Skeletal muscle satellite cell (primary cell): ENCODE data around the gene ERMP1.

ENCODE experiments used
- H3K27me3 ChIP-seq: 2 replicates; pipeline ENCODE4 v1.7.0; 2013; ENCODE audit warnings: low read length; ENCODE audit not compliant: control insufficient read depth, insufficient read depth
- H3K36me3 ChIP-seq: 2 replicates; pipeline ENCODE4 v1.7.0; 2013; ENCODE audit warnings: mild to moderate bottlenecking, control low read depth, low read length; ENCODE audit not compliant: insufficient read depth
- H3K4me1 ChIP-seq: 2 replicates; pipeline ENCODE4 v1.7.0; 2013; ENCODE audit warnings: low read length; ENCODE audit not compliant: control insufficient read depth, insufficient read depth
- H3K4me2 ChIP-seq: 2 replicates; pipeline ENCODE4 v1.7.0; 2013; ENCODE audit warnings: mild to moderate bottlenecking, low read length
- H3K4me3 ChIP-seq: 2 replicates; pipeline ENCODE4 v1.7.0; 2013; ENCODE audit warnings: low read length
- H3K9ac ChIP-seq: 2 replicates; pipeline ENCODE4 v1.7.0; 2013; ENCODE audit warnings: mild to moderate bottlenecking, low read depth, low read length, moderate library complexity
- H3K9me3 ChIP-seq: replicated peaks from 2 replicates; pipeline ENCODE4 v1.7.0; 2013; ENCODE audit warnings: mild to moderate bottlenecking, control low read depth, low read length

The ERMP1 gene

DNA sequence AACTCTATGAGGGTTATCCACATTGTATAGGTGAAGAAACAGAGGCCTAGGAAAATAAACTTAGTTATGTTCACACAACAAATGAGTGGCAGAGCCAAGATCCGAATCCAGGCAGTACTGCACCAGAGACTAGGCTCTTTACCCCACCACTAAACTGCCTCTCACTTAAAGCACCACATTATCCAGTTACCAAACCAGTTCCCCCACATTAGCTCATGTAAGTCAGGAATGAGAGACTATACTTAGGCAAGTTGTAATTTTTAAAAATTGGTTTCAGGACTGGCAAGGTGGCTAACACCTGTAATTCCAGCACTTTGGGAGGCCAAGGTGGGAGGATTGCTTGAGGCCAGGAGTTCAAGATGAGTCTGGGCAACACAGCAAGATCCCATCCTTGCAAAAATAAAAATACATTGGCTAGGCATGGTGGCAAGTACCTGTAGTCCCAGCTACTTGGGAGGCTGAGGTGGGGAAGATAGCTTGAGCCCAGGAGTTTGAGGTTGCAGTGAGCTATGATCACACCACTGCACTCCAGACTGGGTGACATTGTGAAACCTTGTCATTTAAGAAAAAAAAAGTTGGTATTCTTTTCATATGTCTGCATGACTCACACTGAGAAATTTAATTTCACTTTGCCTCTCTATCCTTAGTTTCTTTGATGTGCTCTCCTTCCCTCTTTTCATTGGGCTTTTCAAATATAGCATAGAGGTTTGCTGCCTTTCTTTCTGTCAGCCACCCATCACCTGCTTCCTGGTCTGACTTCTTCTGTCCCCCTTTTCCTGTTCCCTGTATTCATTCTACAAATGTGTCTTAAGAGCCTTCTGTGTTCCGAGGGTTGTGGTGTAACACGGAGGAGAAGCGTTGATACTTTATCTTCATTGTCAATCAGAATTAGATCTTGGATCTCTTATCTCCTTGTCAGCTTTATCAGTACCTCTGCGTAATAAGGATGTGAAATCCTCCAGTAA is 64.7 kb downstream of the ERMP1 start:
- Histone ChIP-seq H3K9me3 (no peaks in the 10 kb centered on the region), H3K4me1 (no peaks in the 10 kb centered on the region), H3K9ac (no peak overlapping the region), H3K36me3 (peaks cover 83% of the 10 kb centered on the region), H3K4me3 (no peak overlapping the region), H3K4me2 (no peak overlapping the region), H3K27me3 (no peaks in the 10 kb centered on the region)

DNA sequence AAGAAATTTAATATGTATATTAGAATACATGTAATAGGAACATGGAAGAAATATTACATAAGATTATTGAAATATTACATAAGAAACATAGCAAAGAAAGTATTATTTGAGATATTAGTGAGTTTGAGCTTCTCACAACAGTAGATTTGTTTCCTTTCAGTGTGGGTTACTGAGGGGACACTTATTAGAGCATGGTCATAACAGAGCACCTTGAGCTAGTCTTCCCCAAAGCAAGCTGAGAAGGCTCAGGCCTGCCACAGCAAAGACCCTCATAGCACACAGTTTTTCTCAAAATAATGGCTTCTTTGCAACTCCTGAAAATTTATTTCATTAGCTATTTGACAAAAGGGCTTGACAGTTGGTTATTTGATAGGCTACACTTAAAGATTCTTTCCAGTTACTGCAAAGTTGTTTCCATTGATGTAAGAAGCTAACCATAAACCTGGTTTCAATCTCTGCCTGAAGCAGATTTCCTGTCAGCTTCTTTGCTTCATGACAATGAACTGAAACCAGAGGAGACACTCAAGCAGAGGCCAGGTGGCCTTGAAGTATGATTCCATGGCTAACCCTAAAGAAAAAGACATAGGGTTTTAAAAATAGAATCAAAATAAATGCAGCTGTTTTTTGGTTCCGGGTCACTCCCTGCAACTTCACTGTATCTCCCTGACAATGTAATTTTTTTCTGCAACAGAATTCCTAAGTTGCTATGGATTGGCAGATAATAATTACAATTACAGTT is 68.6 kb downstream of the ERMP1 start:
- peaks cover 66% of the 10 kb centered on the region for H3K36me3 ChIP-seq
- no peak overlapping the region for H3K9ac ChIP-seq

DNA sequence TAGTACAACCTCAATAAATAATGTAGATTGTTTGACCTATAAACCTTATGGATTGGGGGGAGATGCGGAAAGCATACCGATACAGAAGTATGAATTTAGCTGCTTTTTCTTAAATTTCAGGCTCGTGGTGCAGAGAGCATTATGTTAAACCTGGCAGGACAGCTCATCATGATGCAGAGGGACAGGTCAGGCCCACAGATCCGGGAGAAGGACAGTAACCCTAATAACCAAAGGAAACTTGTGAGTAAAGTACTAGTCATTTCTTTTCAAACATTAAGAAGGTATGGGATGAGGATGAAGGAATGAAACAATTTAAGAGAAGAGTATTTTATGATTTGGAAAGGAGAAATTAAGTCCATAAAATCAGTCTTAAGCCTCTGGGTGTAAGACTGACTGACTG is 70.5 kb downstream of the ERMP1 start:
- H3K36me3 ChIP-seq: peaks cover 60% of the 10 kb centered on the region
- peaks cover 10% of the 10 kb centered on the region for H3K4me1 ChIP-seq
- H3K9me3 ChIP-seq: no peaks in the 10 kb centered on the region
- H3K4me2 ChIP-seq: no peak overlapping the region
- no peak overlapping the region for H3K9ac ChIP-seq
- H3K4me3 ChIP-seq: no peak overlapping the region
- no peaks in the 10 kb centered on the region for H3K27me3 ChIP-seq

More for the DNA sequence above, 68.6 kb downstream of the ERMP1 start:
- Histone ChIP-seq H3K4me1 (peaks cover 10% of the 10 kb centered on the region), H3K27me3 (no peaks in the 10 kb centered on the region), H3K4me3 (no peak overlapping the region), H3K4me2 (no peak overlapping the region), H3K9me3 (no peaks in the 10 kb centered on the region)

DNA sequence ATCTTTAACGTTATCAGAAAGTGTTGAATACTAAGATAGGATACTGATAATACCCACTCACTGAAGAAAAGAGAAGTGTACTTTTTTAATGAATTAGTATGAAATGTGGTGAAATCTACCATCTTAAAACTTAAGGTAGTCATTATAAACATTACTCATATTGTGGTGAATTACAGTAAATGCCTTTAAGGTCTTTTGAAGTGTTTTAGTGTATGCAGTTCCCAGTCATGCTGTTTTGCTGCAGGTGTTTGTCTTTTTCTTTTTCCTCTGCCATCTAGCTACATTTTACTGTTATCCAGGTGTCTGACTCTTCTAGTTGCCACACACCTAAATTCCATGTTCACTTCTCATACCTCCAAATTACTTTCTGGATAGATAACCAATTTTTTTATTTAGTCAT is 72.6 kb downstream of the ERMP1 start:
- H3K27me3 ChIP-seq: no peaks in the 10 kb centered on the region
- peaks cover 55% of the 10 kb centered on the region for H3K36me3 ChIP-seq
- H3K9me3 ChIP-seq: no peaks in the 10 kb centered on the region
- H3K4me1 ChIP-seq: peaks cover 10% of the 10 kb centered on the region
- no peak overlapping the region for H3K4me2 ChIP-seq
- no peak overlapping the region for H3K4me3 ChIP-seq
- H3K9ac ChIP-seq: no peak overlapping the region

DNA sequence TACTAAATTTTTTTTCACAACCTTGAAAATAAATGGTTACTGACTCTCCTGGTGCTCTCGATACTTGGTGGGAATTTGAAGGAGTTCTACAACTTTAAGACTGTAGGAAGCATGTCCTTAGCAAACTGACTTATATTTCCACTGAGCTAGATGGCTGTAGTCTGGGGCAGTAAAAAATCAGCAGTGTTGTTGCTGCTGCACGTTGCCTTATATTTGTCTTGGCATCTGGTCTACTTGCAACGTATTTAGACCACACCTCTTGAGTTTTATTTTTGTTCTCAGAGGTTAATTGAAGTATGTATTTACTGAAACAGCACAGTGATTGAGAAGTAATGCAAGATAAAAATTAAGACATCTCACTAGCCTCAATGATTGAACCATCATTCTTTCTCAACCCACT is 76.3 kb downstream of the ERMP1 start:
- no peak overlapping the region for H3K4me2 ChIP-seq
- no peak overlapping the region for H3K4me3 ChIP-seq
- H3K9me3 ChIP-seq: no peaks in the 10 kb centered on the region
- H3K36me3 ChIP-seq: peaks cover 41% of the 10 kb centered on the region
- H3K27me3 ChIP-seq: no peaks in the 10 kb centered on the region
- H3K9ac ChIP-seq: no peak overlapping the region
- no peaks in the 10 kb centered on the region for H3K4me1 ChIP-seq

DNA sequence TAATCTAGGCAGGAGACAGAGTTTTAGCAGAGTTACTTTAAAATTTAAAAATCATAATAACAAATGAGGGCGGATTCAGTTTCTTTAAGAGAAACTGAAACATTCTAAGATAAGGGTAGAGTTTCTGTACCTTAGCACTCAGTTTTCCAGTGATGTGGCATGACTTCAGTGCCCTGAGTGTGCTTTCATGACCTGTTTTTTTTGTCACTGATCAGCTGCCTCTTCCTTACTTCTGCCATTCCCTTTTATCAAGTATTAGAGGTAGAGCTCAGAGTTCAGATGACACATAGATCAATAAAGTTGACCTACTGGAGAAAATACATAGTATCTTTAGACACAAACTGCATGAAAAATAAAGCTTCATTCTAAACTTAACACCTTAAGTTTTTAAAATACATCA is 82.3 kb downstream of the ERMP1 start:
- H3K27me3 ChIP-seq: no peaks in the 10 kb centered on the region
- H3K9ac ChIP-seq: no peak overlapping the region
- no peaks in the 10 kb centered on the region for H3K4me1 ChIP-seq
- no peak overlapping the region for H3K4me2 ChIP-seq
- peaks cover 51% of the 10 kb centered on the region for H3K36me3 ChIP-seq
- no peak overlapping the region for H3K4me3 ChIP-seq
- H3K9me3 ChIP-seq: no peaks in the 10 kb centered on the region

DNA sequence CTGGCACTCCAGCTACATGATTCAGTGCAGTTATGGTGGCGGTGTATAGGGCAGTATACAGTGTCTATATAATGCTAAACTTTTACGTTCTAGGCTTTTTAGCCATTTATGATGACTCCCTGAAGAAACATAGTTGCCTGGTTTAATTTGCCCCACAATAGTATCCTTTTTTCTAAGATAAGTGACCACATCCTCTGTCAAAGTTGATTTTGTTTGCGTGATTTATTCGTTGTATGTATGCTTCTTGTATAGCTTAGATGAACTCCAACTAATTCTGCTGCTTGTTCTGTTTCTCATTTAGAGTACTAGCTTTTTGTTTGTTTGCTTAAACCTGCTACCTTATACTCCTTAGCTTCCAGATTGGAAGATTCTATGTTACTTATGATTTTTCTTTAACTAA is 83.6 kb downstream of the ERMP1 start:
- H3K4me2 ChIP-seq: no peak overlapping the region
- H3K9me3 ChIP-seq: no peaks in the 10 kb centered on the region
- no peaks in the 10 kb centered on the region for H3K4me1 ChIP-seq
- no peaks in the 10 kb centered on the region for H3K27me3 ChIP-seq
- peaks cover 50% of the 10 kb centered on the region for H3K36me3 ChIP-seq
- H3K4me3 ChIP-seq: no peak overlapping the region
- H3K9ac ChIP-seq: no peak overlapping the region

DNA sequence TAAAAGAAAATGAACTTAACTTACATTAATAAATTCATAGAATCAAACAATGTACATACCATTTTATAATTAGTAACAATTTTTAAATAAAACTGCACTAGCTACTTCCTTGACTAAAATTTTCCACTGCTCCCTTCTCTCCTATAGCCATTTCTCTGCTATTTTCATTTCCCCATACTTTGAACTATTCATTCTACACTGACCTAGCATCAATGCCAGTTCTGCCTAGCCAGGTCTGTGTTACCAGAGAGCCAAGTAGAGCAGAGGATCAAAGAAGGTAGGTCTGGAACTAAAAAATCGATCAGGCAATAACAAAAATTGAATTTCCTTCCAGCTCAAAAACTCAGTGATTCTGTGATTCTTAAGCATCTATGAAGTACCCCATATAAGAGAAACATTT is 84.5 kb downstream of the ERMP1 start:
- Histone ChIP-seq H3K4me2 (no peak overlapping the region), H3K4me3 (no peak overlapping the region), H3K36me3 (peaks cover 48% of the 10 kb centered on the region), H3K27me3 (no peaks in the 10 kb centered on the region), H3K9ac (no peak overlapping the region), H3K4me1 (no peaks in the 10 kb centered on the region), H3K9me3 (no peaks in the 10 kb centered on the region)

DNA sequence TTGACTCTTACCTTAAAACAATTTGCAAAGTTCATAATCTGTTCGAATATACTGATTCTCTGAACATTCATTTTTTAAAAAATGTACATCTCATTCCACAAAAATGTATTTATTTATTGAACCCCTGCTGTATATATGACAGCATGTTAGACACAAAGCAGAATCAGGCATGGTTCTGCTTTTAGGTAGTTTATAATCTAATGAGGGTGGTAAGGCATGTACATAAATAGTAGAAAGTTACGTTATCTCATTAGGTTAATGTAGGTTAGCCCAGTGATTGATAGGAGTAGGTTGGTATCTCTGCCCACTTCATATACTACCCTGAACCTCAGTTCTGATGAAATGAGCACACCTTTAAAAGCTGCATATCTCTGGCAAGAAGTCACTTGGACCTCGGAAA is 89.8 kb downstream of the ERMP1 start:
- Histone ChIP-seq H3K4me3 (no peak overlapping the region), H3K9me3 (no peaks in the 10 kb centered on the region), H3K4me2 (no peak overlapping the region), H3K36me3 (peaks cover 57% of the 10 kb centered on the region), H3K4me1 (no peaks in the 10 kb centered on the region), H3K9ac (no peak overlapping the region), H3K27me3 (no peaks in the 10 kb centered on the region)

DNA sequence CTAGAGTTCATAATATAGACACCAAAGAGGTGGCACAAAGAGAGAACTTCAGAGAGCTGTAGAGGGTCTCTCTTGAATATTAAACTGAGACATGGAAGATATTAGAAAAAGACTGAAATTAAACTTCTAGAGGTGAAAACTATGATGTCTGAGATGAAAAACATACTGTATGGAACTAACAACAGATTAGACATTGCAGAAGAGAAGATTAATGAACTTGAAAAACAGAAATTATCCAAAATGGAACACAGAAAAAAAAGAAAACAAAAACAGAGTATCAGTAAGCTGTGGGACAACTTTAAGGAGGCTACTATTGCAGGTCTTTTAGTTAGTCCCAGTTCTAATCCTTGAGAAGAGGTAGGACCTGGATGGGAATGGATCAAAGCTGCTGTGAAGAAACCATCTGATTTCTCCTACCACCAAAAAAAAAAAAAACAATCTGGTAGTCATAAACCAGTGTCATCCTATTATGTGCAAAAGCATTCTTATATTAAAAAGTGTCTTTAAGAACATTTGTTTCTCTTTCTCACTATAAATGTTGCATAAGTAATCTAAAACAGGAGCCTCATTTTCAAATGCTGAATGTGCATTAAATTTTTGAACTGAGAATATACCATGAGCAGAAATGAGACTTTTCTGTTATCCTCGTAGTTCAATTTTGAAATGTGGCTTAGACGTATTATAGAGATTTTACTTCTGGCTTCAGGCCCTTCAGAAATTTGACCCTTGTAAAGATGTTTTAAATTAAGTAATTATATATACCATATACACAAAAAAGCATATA is 96.2 kb downstream of the ERMP1 start:
- Histone ChIP-seq H3K4me3 (no peak overlapping the region), H3K4me1 (no peaks in the 10 kb centered on the region), H3K27me3 (no peaks in the 10 kb centered on the region), H3K9me3 (no peaks in the 10 kb centered on the region), H3K4me2 (no peak overlapping the region), H3K36me3 (peaks cover 27% of the 10 kb centered on the region), H3K9ac (no peak overlapping the region)

DNA sequence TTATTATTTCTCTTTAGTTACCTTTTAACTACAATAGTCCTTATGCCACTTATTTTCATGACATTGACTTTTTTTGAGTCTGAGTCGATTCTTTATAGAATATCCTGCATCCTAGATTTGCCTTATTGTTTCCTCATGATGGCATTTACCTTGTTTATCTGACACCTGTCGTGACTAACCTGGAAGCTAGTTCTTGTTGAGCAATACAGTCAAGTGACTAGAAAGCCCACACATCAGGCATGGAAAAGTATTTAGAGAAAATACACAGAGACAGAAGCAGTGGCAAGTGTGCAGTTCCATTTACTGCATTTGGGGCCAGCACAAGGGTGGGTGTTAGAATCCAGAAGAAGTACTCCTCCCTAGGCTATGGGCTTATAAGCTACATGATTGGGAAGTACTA is 97.8 kb downstream of the ERMP1 start:
- H3K9me3 ChIP-seq: no peaks in the 10 kb centered on the region
- H3K27me3 ChIP-seq: no peaks in the 10 kb centered on the region
- H3K4me1 ChIP-seq: no peaks in the 10 kb centered on the region
- no peak overlapping the region for H3K4me3 ChIP-seq
- peaks cover 29% of the 10 kb centered on the region for H3K36me3 ChIP-seq
- H3K4me2 ChIP-seq: no peak overlapping the region
- no peak overlapping the region for H3K9ac ChIP-seq
